Mucosa of descending colon (tissue), 3 donors: ENCODE results near the gene TMEM109. TPM values are rescaled to one million over a fixed set of nuclear protein-coding genes. Genes with fewer than 3 reads are reported as not detected.

ENCODE experiments used
- ATAC-seq: fragments of 200-7000 bp; cut with Tn5 transposase; one replicate; pipeline ENCODE4 v1.9.1; 2020; ENCODE audit warnings: mild to moderate bottlenecking, moderate library complexity
- DNase-seq, 3 donors: peaks; one replicate each; pipeline ENCODE4 v3.0.0-alpha.2; 2020
- H3K36me3 ChIP-seq: fragments of 200-600 bp; one replicate; pipeline ENCODE4 v1.8.0; 2021; ENCODE audit warnings: low read depth, mild to moderate bottlenecking
- H3K4me1 ChIP-seq: fragments of 200-600 bp; one replicate; pipeline ENCODE4 v1.8.0; 2021; ENCODE audit warnings: low read depth, mild to moderate bottlenecking
- H3K4me3 ChIP-seq: fragments of 200-600 bp; one replicate; pipeline ENCODE4 v1.8.0; 2021; ENCODE audit warnings: mild to moderate bottlenecking
- H3K9me3 ChIP-seq: fragments of 200-600 bp; one replicate; pipeline ENCODE4 v1.8.0; 2021; ENCODE audit warnings: mild to moderate bottlenecking
- intact Hi-C, 2 donors: fragments of 100-400 bp; cut with DNase I in 1 of 2; cut with micrococcal nuclease in 1 of 2; formaldehyde crosslinking; loops; one replicate each; pipeline versions ENCODE4 v1.11.0 to v1.11.1; 2022; cut with DNase I, micrococcal nuclease
- total RNA-seq, 3 donors: library from RNA; stranded (reverse); fragmentation: NEBNext Ultra II Directional in 2 of 3; extraction: Animal tissue kit (Norgen Biotek cat#: 25700) in 2 of 3; gene quantifications; one replicate each; pipeline versions ENCODE4 v1.2.1 to v1.2.4, GENCODE V29; 2021 to 2023
- TF ChIP-seq, protein P1 (sequence below): fragments of 200-600 bp; IDR thresholded peaks from one replicate; pipeline ENCODE4 v1.8.0; 2022; ENCODE audit warnings: antibody characterized with exemption, mild to moderate bottlenecking
- donor health status: DM: no; HTN: no; CAD: no; lungs with moderate emphysema.
- donor health status: DM: no; HTN: no; CAD: no.
- donor health status: DM: no; HTN: yes; CAD: no.

The TMEM109 gene
- total RNA-seq, 3 donors from 2014 or later: 35.8 to 95.2 (median 46.6) TPM

DNA sequence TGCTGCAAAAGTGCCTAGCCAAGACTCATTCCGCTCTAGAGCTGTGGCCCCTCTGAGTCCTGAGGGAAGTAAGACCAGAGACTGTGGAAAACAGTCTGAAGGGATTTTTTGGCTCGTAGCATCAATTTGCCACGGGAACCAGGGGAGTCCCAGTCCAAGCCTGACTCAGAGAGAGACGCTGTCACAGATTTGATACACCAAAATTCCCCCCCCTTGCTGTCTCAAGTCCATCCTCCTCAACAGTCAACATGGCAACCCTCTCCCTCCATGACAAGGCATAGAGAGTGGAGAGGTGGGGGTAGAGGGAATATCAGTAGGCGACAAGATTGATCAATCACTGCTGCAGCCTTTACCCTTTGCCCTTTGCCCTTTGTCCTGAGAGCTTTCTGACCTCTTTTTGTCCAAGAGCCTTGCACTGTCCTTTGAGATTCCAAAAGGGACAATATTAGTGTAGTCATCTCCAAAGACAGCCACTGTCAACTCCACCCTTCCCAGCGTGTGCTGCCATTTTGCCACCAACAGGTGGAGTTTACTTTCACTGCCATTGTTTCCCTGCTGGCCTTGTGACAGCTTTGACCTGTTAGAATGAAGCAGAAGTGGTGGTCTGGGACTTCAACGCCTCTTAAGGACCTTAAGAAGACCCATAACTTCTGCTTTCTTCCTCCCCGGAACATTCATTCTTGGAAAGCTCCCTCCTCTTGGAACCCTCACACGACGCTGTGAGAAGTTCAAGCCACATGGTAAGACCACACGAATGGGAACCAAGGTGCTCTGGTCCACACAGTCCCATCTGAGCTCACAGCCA lies 30.7 kb downstream of the TMEM109 start:
- no peaks in the 10 kb centered on the region for H3K36me3 ChIP-seq
- H3K4me3 ChIP-seq: no peak overlapping the region
- TF ChIP-seq, protein P1, sequence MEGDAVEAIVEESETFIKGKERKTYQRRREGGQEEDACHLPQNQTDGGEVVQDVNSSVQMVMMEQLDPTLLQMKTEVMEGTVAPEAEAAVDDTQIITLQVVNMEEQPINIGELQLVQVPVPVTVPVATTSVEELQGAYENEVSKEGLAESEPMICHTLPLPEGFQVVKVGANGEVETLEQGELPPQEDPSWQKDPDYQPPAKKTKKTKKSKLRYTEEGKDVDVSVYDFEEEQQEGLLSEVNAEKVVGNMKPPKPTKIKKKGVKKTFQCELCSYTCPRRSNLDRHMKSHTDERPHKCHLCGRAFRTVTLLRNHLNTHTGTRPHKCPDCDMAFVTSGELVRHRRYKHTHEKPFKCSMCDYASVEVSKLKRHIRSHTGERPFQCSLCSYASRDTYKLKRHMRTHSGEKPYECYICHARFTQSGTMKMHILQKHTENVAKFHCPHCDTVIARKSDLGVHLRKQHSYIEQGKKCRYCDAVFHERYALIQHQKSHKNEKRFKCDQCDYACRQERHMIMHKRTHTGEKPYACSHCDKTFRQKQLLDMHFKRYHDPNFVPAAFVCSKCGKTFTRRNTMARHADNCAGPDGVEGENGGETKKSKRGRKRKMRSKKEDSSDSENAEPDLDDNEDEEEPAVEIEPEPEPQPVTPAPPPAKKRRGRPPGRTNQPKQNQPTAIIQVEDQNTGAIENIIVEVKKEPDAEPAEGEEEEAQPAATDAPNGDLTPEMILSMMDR: no peak
- H3K4me1 ChIP-seq: peaks cover 3% of the 10 kb centered on the region
- intact Hi-C loops: no loop called here
- no peaks in the 10 kb centered on the region for H3K9me3 ChIP-seq
- ATAC-seq (no peak), DNase-seq (no peak)

DNA sequence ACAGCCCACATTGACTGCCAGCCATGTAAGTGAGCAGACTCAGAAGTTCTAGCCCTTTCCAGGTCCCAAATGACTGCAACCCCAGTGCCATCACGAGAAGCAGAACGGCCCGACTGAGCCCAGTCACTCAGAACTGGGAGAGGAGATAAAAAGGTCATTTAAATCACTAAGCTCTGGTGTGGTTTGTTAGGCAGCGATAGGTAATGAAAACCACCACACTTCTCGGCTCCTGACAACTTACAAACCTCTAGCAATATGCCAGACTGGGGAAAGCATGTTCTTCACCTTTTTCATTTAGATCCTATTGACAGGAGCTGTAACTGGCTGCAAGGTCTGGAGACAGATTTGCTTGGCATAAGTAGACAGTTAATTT lies 31.3 kb downstream of the TMEM109 start:
- intact Hi-C loops: no loop called here
- TF ChIP-seq, protein P1: no peak
- Histone ChIP-seq H3K4me3 (no peak overlapping the region), H3K4me1 (peaks cover 3% of the 10 kb centered on the region), H3K9me3 (no peaks in the 10 kb centered on the region), H3K36me3 (no peaks in the 10 kb centered on the region)
- ATAC-seq (no peak), DNase-seq (no peak)

DNA sequence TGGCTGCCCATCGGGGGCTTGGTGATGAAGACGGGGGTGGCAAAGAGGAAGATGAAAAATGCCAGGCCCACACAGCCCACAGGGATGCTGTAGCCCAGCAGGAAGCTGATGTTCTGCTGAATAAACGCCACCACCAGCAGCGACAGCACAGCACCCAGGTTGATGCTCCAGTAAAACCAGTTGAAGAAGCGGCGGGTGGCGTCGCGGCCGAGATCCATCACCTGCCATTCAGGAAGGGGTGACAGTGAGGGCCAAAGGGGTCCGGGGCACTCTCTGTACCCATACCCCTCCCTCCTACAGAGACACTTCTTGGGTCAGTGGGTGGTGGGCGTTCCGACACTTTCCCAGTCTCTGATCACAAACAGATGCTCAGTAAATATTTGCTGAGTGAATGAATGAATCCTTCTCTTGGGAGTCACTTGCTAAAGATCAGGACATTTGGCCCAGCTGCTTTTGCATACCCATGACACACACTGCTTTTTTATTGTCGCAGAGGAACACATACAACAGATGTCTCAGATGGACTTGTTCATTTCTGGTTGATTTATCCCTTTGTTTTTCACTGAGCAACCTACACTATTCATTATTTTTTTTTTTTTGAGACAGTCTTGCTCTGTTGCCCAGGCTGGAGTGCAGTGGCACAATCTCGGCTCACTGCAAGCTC lies 32.8 kb downstream of the TMEM109 start:
- Histone ChIP-seq H3K4me3 (no peak overlapping the region), H3K36me3 (no peaks in the 10 kb centered on the region), H3K9me3 (no peaks in the 10 kb centered on the region), H3K4me1 (peaks cover 3% of the 10 kb centered on the region)
- ATAC-seq (no peak), DNase-seq (no peak)
- intact Hi-C loops: no loop called here
- TF ChIP-seq, protein P1: no peak

DNA sequence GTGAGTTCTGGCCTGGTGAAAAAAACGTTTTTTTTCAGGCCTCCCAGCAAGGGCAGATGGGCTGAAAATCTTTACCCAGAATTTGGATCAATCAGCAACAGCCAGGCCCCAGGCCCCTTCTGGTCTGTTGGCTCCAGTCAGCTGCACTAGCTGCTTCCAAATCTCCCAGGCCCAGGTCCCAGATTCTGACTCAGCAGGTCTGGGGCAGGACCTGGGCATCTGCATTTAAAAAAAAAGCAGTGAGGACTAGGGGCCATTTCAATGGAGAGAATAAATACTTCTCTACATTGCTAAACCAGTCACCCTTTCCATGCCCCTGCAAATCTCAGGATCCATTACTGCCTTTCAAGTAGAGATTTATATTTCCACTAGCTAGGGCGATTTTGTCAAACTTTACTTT lies 33.7 kb downstream of the TMEM109 start:
- intact Hi-C loops: no loop called here
- ATAC-seq: no peak

DNA sequence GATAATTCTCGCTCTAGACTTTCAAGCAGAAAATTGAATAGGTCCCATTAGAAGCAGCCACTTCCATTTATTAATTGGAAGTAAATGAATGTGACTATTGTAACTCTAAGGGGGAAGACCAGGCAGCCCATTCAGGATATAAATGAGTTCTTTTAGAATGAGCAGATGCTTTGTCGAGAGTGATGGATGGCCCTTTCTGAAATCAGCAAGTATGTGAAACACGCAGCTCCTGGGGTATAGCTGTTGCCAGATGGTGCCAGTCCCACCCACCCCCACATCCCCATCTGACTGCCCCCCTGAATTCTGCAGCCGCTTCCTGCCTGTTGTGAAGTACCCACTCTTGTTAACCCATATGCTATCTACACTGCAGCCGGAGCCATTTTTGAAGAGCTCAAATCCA lies 34.3 kb downstream of the TMEM109 start:
- TF ChIP-seq, protein P1: no peak
- Histone ChIP-seq H3K36me3 (no peaks in the 10 kb centered on the region), H3K4me3 (no peak overlapping the region), H3K4me1 (peaks cover 8% of the 10 kb centered on the region), H3K9me3 (no peaks in the 10 kb centered on the region)
- ATAC-seq (no peak), DNase-seq (no peak)
- intact Hi-C loops: no loop called here

More for the DNA sequence above, 33.7 kb downstream of the TMEM109 start:
- DNase-seq: no peak
- Histone ChIP-seq H3K4me3 (no peak overlapping the region), H3K4me1 (peaks cover 8% of the 10 kb centered on the region), H3K9me3 (no peaks in the 10 kb centered on the region), H3K36me3 (no peaks in the 10 kb centered on the region)
- TF ChIP-seq, protein P1: no peak
